Testis (tissue), 3 donors: ENCODE results near the gene NME2. TPM values are rescaled to one million over a fixed set of nuclear protein-coding genes. Genes with fewer than 3 reads are reported as not detected.

Source experiments
- DNase-seq: peaks from one replicate; pipeline ENCODE4 v3.0.0-alpha.2; 2019
- H3K27ac ChIP-seq, 2 donors: fragments of 200-600 bp; sonication (generic); one replicate each; pipeline ENCODE4 v1.5.1; 2019
- H3K27me3 ChIP-seq: fragments of 200-600 bp; sonication (generic); one replicate; pipeline ENCODE4 v1.5.1; 2019
- H3K36me3 ChIP-seq: fragments of 200-600 bp; sonication (generic); one replicate; pipeline ENCODE4 v1.5.1; 2017; ENCODE audit warnings: low read depth; ENCODE audit errors: missing control alignments
- H3K4me1 ChIP-seq: fragments of 200-600 bp; sonication (generic); one replicate; pipeline ENCODE4 v1.5.1; 2019
- H3K4me3 ChIP-seq, 2 donors: fragments of 200-600 bp; sonication (generic); one replicate each; pipeline ENCODE4 v1.5.1; 2017 to 2019
- H3K9me3 ChIP-seq: fragments of 200-600 bp; sonication (generic); one replicate; pipeline ENCODE4 v1.5.1; 2017
- CTCF ChIP-seq, 3 experiments: fragments of 450-650 bp in 2 of 3; fragments of 200-600 bp in 1 of 3; sonication (generic) in 1 of 3; IDR thresholded peaks; one replicate each; pipeline ENCODE4 v1.5.1; 2016 to 2019; ENCODE audit warnings: antibody characterized with exemption in 3 of 3, mild to moderate bottlenecking in 2 of 3, moderate library complexity in 1 of 3
- POLR2A ChIP-seq: fragments of 450-650 bp; IDR thresholded peaks from one replicate; pipeline ENCODE4 v1.6.1; 2017; ENCODE audit warnings: antibody characterized with exemption, mild to moderate bottlenecking, moderate library complexity
- WGBS, 2 donors: methylation state at CpG; one replicate each; pipeline ENCODE4 v1.1.5; 2018; 5-methylcytosine and 5-hydroxymethylcytosine counted together
- intact Hi-C: fragments of 100-400 bp; cut with DNase I; formaldehyde crosslinking; loops from one replicate; pipeline ENCODE4 v1.15.1; 2023; ENCODE audit warnings: low total_unique reads
- polyA plus RNA-seq: library from polyadenylated mRNA; stranded (reverse); fragments of 350-450 nt; fragmentation: Illumina TruSeq; extraction: RNeasy Lipid Tissue Mini Kit (QIAGEN cat#74804); gene quantifications from one replicate; pipeline ENCODE4 v1.2.3, GENCODE V29; 2014; ENCODE audit warnings: low read depth, low replicate concordance; ENCODE audit not compliant: insufficient read depth
- total RNA-seq, 2 donors: library from RNA; depleted of rRNA; stranded (reverse); fragments of >200 nt; gene quantifications; one replicate each; pipeline ENCODE4 v1.2.3, GENCODE V29; 2016

NME2 gene
- total and polyA plus RNA-seq, 3 donors from 2014 or later: 105 to 196 (median 169) TPM

DNA sequence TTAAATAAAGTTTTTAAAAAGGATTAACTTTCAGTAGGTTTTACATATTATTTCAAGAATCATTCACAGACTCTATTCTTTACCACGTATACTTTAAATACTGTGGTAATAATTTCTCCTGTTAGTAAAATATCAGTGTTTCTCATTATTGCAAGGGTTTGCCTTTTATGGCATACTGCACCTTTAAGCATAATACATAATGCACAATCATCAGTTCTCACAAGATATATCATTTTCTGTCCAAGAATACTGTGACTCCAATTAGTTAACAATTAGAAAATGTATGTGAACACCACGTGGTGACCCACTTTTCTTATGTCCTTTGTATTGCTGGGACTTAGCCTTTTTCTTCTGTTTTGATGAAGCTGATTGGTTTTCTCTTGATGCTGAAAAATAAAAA lies 25.7 kb downstream of the NME2 start:
- H3K27ac ChIP-seq: no peak overlapping the region
- intact Hi-C loops: no loop called here
- WGBS, 2 donors: 82 to 84% methylated on average over 2 of the region's 2 CpGs
- no peaks in the 10 kb centered on the region for H3K27me3 ChIP-seq
- no peak overlapping the region for H3K4me3 ChIP-seq
- no peaks in the 10 kb centered on the region for H3K36me3 ChIP-seq
- no peaks in the 10 kb centered on the region for H3K9me3 ChIP-seq
- DNase-seq: no peak
- TF ChIP-seq POLR2A (no peak), CTCF (IDR thresholded peaks at IDR 0.05) (no peak)
- no peaks in the 10 kb centered on the region for H3K4me1 ChIP-seq

DNA sequence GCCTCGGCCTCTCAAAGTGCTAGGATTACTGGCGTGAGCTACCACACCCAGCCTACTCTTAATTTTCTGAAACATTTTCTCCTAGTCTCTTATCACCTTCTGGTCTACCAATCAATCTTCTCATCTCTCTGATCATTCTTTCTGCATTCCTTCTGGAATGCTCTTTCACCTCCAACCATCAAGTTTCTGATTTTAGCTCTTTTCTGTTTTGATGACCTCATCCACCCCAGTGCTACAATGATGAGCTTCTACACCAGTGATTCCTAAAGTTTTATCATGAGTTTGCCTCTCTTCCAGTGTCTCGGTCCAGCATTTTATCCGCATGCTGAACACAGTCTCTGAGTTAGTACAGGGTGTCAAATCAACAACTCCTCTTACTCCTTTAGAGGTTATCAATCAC lies 31.5 kb downstream of the NME2 start:
- no peak overlapping the region for H3K4me3 ChIP-seq
- no peaks in the 10 kb centered on the region for H3K27me3 ChIP-seq
- no peaks in the 10 kb centered on the region for H3K9me3 ChIP-seq
- 88 to 96% methylated on average over 4 of the region's 4 CpGs for WGBS, 2 donors
- no peak overlapping the region for H3K27ac ChIP-seq
- DNase-seq: no peak
- H3K36me3 ChIP-seq: no peaks in the 10 kb centered on the region
- H3K4me1 ChIP-seq: no peaks in the 10 kb centered on the region
- intact Hi-C loops: no loop called here
- no peak for TF ChIP-seq CTCF (IDR thresholded peaks at IDR 0.05)

DNA sequence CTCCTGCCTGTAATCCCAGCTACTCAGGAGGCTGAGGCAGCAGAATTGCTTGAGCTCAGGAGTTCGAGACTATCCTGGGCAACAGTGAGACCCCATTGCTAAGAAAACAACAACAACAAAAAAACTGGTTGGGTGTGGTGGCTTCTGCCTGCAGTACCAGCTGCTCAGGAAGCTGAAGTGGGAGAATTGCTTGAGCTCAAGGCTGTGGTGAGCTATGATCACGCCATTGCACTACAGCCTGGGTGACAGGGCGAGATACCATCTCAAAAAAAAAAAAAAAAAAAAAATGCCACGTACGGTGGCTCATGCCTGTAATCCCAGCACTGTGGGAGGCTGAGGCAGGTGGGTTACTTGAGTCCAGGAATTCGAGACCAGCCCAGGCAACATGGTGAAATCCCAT lies 34.1 kb downstream of the NME2 start:
- 91 to 94% methylated on average over 6 of the region's 6 CpGs for WGBS, 2 donors
- H3K27me3 ChIP-seq: no peaks in the 10 kb centered on the region
- no peak overlapping the region for H3K27ac ChIP-seq
- no peak overlapping the region for H3K4me3 ChIP-seq
- DNase-seq: no peak
- no peaks in the 10 kb centered on the region for H3K36me3 ChIP-seq
- no peaks in the 10 kb centered on the region for H3K4me1 ChIP-seq
- H3K9me3 ChIP-seq: no peaks in the 10 kb centered on the region
- intact Hi-C loops: no loop called here
- no peak for TF ChIP-seq POLR2A
- TF ChIP-seq CTCF (IDR thresholded peaks at IDR 0.05): no peak

GRCh38 chr17:51200846-51201245 lies 34.6 kb downstream of the NME2 start:
- H3K36me3 ChIP-seq: no peaks in the 10 kb centered on the region
- no peaks in the 10 kb centered on the region for H3K9me3 ChIP-seq
- no peak overlapping the region for H3K27ac ChIP-seq
- intact Hi-C loops: no loop called here
- no peak for TF ChIP-seq POLR2A
- WGBS, 2 donors: 90 to 91% methylated on average over 2 of the region's 2 CpGs
- H3K4me1 ChIP-seq: no peaks in the 10 kb centered on the region
- no peaks in the 10 kb centered on the region for H3K27me3 ChIP-seq
- no peak for DNase-seq
- no peak overlapping the region for H3K4me3 ChIP-seq

- Histone ChIP-seq H3K36me3 (no peaks in the 10 kb centered on the region), H3K27ac (no peak overlapping the region), H3K4me1 (no peaks in the 10 kb centered on the region), H3K9me3 (no peaks in the 10 kb centered on the region), H3K4me3 (no peak overlapping the region), H3K27me3 (no peaks in the 10 kb centered on the region)
- no peak for DNase-seq
- TF ChIP-seq POLR2A (no peak), CTCF (IDR thresholded peaks at IDR 0.05) (no peak)
- intact Hi-C loops: no loop called here
These were observed 37.6 kb downstream of the NME2 start for GRCh38 chr17:51203838-51204237.
